Lower leg skin (tissue), 3 donors: Measurements from ENCODE around the gene JUP.

Experiments
- POLR2A ChIP-seq, 2 donors: fragments of 450-650 bp; IDR thresholded peaks; one replicate each; pipeline ENCODE4 v1.6.1; 2016 to 2017; ENCODE audit warnings: antibody characterized with exemption in 2 of 2, mild to moderate bottlenecking in 1 of 2, moderate library complexity in 1 of 2
- TF ChIP-seq, protein P1 (sequence below), 3 donors: fragments of 450-650 bp; IDR thresholded peaks; one replicate each; pipeline ENCODE4 v1.5.1; 2016; ENCODE audit warnings: antibody characterized with exemption in 3 of 3, mild to moderate bottlenecking in 3 of 3, moderate library complexity in 2 of 3

DNA sequence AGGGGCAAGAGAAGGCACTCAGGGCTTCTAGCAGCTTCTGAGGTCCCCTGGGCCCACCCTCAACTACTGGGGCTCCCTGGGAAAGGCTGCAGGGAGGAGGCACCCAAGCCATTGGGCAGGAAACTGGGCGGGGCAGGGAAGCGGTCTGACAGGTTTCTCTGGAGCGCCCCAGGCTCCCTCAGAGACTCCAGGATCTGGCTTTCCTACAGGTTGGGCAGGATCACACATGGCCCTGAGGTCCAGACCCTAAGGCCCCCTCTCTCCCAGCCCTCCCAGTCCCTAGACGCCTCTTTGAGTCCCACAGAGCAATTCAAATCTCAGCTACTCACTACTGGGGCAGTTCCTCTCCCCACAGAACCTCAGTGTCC is 14.3 kb downstream of the JUP start:
- no peak for TF ChIP-seq POLR2A (IDR thresholded peaks at IDR 0.05)
- TF ChIP-seq, protein P1, sequence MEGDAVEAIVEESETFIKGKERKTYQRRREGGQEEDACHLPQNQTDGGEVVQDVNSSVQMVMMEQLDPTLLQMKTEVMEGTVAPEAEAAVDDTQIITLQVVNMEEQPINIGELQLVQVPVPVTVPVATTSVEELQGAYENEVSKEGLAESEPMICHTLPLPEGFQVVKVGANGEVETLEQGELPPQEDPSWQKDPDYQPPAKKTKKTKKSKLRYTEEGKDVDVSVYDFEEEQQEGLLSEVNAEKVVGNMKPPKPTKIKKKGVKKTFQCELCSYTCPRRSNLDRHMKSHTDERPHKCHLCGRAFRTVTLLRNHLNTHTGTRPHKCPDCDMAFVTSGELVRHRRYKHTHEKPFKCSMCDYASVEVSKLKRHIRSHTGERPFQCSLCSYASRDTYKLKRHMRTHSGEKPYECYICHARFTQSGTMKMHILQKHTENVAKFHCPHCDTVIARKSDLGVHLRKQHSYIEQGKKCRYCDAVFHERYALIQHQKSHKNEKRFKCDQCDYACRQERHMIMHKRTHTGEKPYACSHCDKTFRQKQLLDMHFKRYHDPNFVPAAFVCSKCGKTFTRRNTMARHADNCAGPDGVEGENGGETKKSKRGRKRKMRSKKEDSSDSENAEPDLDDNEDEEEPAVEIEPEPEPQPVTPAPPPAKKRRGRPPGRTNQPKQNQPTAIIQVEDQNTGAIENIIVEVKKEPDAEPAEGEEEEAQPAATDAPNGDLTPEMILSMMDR (IDR thresholded peaks at IDR 0.05) = no peak
